ENCODE data around the gene ANKRD52. TPM values are rescaled to one million over a fixed set of nuclear protein-coding genes. Genes with fewer than 3 reads are reported as not detected.

ANKRD52 gene
- total RNA-seq, 4 donors from 2014 or later: 14.7 to 30.9 (median 18.9) TPM

DNA sequence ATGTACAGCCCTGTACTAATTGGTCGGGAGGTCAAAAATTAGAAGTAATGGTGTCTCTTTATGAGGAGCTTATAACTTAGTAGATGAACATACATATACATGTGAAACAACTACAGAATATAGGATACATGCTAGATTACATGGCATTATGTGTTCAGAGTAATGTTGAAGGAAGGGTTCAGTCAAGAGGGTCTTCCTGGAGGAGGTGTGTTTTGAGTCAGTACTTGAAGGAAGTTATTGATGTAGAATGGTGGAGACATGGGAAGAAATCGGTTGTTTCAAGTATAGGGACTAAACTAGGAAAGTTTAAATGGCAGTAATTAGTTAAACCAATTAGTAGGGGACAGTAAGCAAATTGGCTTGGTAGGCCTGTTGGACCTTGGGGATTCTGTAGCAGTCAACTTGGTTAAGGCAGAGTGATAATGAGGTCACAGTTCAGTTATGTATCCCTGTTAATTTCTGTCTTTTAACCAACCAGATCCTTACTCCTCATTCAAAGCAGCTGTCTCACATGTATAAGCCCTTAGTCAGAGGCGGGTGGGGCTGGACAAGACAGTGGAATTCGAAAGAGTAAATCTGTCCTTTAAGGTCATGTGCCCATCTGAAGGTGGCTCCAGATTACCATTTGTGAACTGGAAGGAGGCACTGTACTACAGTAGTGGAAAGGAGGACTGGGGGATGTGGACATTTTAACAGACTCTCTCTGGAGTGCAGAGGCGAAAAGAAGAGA lies 3.5 kb upstream of the ANKRD52 start:
- H3K27me3 ChIP-seq: no peaks in the 10 kb centered on the region
- H3K27ac ChIP-seq: peak overlapping the region; percentile 74 to 97 (median 83)
- TF ChIP-seq, protein P1, sequence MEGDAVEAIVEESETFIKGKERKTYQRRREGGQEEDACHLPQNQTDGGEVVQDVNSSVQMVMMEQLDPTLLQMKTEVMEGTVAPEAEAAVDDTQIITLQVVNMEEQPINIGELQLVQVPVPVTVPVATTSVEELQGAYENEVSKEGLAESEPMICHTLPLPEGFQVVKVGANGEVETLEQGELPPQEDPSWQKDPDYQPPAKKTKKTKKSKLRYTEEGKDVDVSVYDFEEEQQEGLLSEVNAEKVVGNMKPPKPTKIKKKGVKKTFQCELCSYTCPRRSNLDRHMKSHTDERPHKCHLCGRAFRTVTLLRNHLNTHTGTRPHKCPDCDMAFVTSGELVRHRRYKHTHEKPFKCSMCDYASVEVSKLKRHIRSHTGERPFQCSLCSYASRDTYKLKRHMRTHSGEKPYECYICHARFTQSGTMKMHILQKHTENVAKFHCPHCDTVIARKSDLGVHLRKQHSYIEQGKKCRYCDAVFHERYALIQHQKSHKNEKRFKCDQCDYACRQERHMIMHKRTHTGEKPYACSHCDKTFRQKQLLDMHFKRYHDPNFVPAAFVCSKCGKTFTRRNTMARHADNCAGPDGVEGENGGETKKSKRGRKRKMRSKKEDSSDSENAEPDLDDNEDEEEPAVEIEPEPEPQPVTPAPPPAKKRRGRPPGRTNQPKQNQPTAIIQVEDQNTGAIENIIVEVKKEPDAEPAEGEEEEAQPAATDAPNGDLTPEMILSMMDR (IDR thresholded peaks at IDR 0.05 in 4 of 5, conservative IDR thresholded peaks at IDR 0.05 in 1 of 5): no peak
- no peak for TF ChIP-seq POLR2A (IDR thresholded peaks at IDR 0.05)
- no peak overlapping the region for H3K4me3 ChIP-seq
- intact Hi-C loops (cut with DNase I; ENCODE audit: low total_unique reads): loop anchor here (10.0 kb wide), 2 partner anchors 373 to 547 kb away; partner anchors contain the start of genes BAZ2A and BLOC1S1
- peak in 1 of 2 donors; percentile 81 for DNase-seq
- H3K36me3 ChIP-seq: no peaks in the 10 kb centered on the region
- peak; percentile 24 to 54 for ATAC-seq
- in situ Hi-C loops (cut with MboI; ENCODE audit: low sequenced_read_pairs in 4 of 4): no loop called here
- no peaks in the 10 kb centered on the region for H3K9me3 ChIP-seq
- H3K4me1 ChIP-seq: peaks cover 30 to 38% of the 10 kb centered on the region in 2 donors

DNA sequence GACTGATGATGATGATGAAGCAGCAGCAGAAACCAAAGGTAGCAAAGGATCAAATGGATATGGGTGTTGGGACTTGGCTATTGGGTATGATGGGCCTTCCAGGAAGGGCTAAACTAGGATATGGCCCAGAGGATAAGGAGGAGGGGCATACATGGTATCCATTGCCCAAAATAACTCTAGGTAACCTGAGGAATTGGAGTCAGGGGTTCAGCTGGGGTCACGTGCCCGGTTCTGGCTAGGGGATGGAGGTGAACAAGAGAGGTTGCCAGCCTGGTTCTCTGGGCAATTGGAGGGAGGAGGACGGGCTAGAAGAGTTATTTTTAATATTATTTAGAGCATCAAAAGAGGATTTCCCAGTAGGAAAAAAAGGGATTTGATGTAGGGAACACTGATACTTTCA lies 2.7 kb upstream of the ANKRD52 start:
- in situ Hi-C loops (cut with MboI; ENCODE audit: low sequenced_read_pairs in 4 of 4) (no loop called here), intact Hi-C loops (cut with DNase I; ENCODE audit: low total_unique reads) (loop anchor here (10.0 kb wide), 2 partner anchors 374 to 546 kb away; partner anchors contain the start of genes BAZ2A and BLOC1S1)
- peaks cover 31 to 41% of the 10 kb centered on the region in 2 donors for H3K4me1 ChIP-seq
- H3K9me3 ChIP-seq: no peaks in the 10 kb centered on the region
- H3K27me3 ChIP-seq: no peaks in the 10 kb centered on the region
- DNase-seq (peak in 1 of 2 donors; percentile 77), ATAC-seq (peak in 1 of 2 donors; percentile 26)
- peak overlapping the region; percentile 74 to 97 (median 83) for H3K27ac ChIP-seq
- TF ChIP-seq, protein P1 (IDR thresholded peaks at IDR 0.05 in 4 of 5, conservative IDR thresholded peaks at IDR 0.05 in 1 of 5): no peak
- no peak for TF ChIP-seq POLR2A (IDR thresholded peaks at IDR 0.05)
- peaks cover 0 to 5% of the 10 kb centered on the region in 2 donors for H3K36me3 ChIP-seq
- no peak overlapping the region for H3K4me3 ChIP-seq

DNA sequence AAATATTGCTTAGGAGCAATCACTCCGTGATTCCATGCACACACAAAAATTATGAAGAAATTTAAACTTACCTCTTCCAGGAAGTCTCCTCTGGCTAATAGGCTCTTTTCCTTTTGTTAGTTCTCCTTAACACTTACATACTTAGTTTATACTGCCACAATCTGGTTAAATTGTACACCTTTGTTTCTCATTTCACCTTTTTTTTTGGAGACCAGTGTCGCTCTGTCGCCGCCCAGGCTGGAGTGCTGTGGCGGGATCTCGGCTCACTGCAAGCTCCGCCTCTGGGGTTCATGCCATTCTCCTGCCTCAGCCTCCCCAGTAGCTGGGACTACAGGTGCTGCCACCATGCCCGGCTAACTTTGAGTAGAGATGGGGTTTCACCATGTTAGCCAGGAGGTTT lies 2.2 kb upstream of the ANKRD52 start:
- in situ Hi-C loops (cut with MboI; ENCODE audit: low sequenced_read_pairs in 4 of 4) (no loop called here), intact Hi-C loops (cut with DNase I; ENCODE audit: low total_unique reads) (loop anchor here (10.0 kb wide), 2 partner anchors 374 to 546 kb away; partner anchors contain the start of genes BAZ2A and BLOC1S1)
- Histone ChIP-seq H3K9me3 (no peaks in the 10 kb centered on the region), H3K4me3 (no peak overlapping the region), H3K27me3 (no peaks in the 10 kb centered on the region), H3K36me3 (peaks cover 0 to 10% of the 10 kb centered on the region in 2 donors), H3K4me1 (peaks cover 33 to 47% of the 10 kb centered on the region in 2 donors), H3K27ac (peak overlapping the region; percentile 74 to 97 (median 83))
- ATAC-seq: no peak
- peak in 1 of 2 donors; percentile 33 for DNase-seq
- TF ChIP-seq, protein P1 (IDR thresholded peaks at IDR 0.05 in 4 of 5, conservative IDR thresholded peaks at IDR 0.05 in 1 of 5): no peak
- no peak for TF ChIP-seq POLR2A (IDR thresholded peaks at IDR 0.05)

DNA sequence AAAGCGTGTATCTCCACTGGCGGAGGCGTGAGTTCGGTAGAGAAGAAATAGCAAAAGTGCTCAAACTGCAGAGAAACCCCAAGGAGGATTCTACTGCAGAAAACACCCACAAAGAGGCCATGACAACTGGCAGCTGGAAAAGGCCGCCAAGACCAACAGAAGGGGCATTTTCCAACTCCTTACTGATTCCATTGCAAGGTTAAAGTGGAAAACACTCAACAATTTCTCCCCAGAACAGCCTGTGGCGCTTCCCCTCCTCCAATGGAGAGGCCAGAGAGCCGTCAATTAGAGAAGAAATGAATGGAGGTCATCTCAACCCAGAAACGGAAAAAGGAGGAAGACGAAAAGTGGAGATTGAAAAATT lies 618 bp upstream of the ANKRD52 start:
- intact Hi-C loops (cut with DNase I; ENCODE audit: low total_unique reads): loop anchor here (2.0 kb wide), 1 partner anchor 140 kb away; the partner anchor contains the start of gene ZC3H10
- DNase-seq: no peak
- ATAC-seq: no peak
- TF ChIP-seq POLR2A (IDR thresholded peaks at IDR 0.05): no peak
- TF ChIP-seq, protein P1 (IDR thresholded peaks at IDR 0.05 in 4 of 5, conservative IDR thresholded peaks at IDR 0.05 in 1 of 5): no peak
- Histone ChIP-seq H3K9me3 (no peaks in the 10 kb centered on the region), H3K4me3 (peak overlapping the region; percentile 67 to 98 (median 79)), H3K27me3 (no peaks in the 10 kb centered on the region), H3K36me3 (peaks cover 0 to 26% of the 10 kb centered on the region in 2 donors), H3K4me1 (peaks cover 33 to 48% of the 10 kb centered on the region in 2 donors), H3K27ac (peak overlapping the region; percentile 89 to 97 (median 91))
- in situ Hi-C loops (cut with MboI; ENCODE audit: low sequenced_read_pairs in 4 of 4): no loop called here

All from gastrocnemius medialis (tissue), 4 donors.